ENCODE results near the gene CLRN1. TPM values are rescaled to one million over a fixed set of nuclear protein-coding genes. Genes with fewer than 3 reads are reported as not detected.

Gene CLRN1
- total and polyA plus RNA-seq, 2 experiments from 2014 or later, result 0.45 to 0.69 TPM

GRCh38 chr3:150890831-150891230, 81.7 kb downstream of the CLRN1 start:
- Mint-ChIP-seq H3K27me3 (ENCODE audit: insufficient read depth, low read depth, poor library complexity) (peaks cover 3% of the 10 kb centered on the region), H3K27ac (no peak overlapping the region), H3K4me3 (no peak overlapping the region), H3K36me3 (ENCODE audit: low read depth) (no peaks in the 10 kb centered on the region; the same call in 2 of the 3 replicates), H3K4me1 (no peaks in the 10 kb centered on the region), H3K9me3 (no peaks in the 10 kb centered on the region; the same call in 2 of the 3 replicates)
- ATAC-seq (no peak), DNase-seq (ENCODE audit: low spot score) (no peak)
- no peak overlapping the region for H3K27ac ChIP-seq (ENCODE audit: low read depth)
- TF ChIP-seq NANOG (IDR thresholded peaks at IDR 0.05; ENCODE audit: borderline replicate concordance) (no peak), POLR2AphosphoS5 (IDR thresholded peaks at IDR 0.05; ENCODE audit: low read depth) (no peak), REST (IDR thresholded peaks at IDR 0.05; ENCODE audit: unreplicated experiment) (no peak), ZNF331 (CRISPR knock-in tag; IDR thresholded peaks at IDR 0.05; ENCODE audit: low read depth) (no peak), EZH2 (IDR thresholded peaks at IDR 0.05; ENCODE audit: low read depth, unreplicated experiment) (no peak), ETS1 (IDR thresholded peaks at IDR 0.05) (no peak), JUNB (IDR thresholded peaks at IDR 0.05; ENCODE audit: unreplicated experiment) (no peak)
- no peaks in the 10 kb centered on the region for H3K79me2 ChIP-seq (replicated peaks; ENCODE audit: insufficient read depth)
- H2AFZ ChIP-seq, result no peak overlapping the region
- H3K4me2 ChIP-seq, result no peak overlapping the region
- H3F3A ChIP-seq (replicated peaks; ENCODE audit: low read depth), result no peaks in the 10 kb centered on the region
- no peaks in the 10 kb centered on the region for H3K4me1 ChIP-seq (ENCODE audit: insufficient read depth)
- H3K27me3 ChIP-seq (ENCODE audit: insufficient read depth), result no peaks in the 10 kb centered on the region
- no peaks in the 10 kb centered on the region for H4K20me1 ChIP-seq (replicated peaks; ENCODE audit: insufficient read depth)
- no peaks in the 10 kb centered on the region for H3K36me3 ChIP-seq (ENCODE audit: insufficient read depth)
- H3K4me3 ChIP-seq, result no peak overlapping the region
- no peaks in the 10 kb centered on the region for H3K9me2 ChIP-seq (ENCODE audit: insufficient read depth)

- no peaks in the 10 kb centered on the region for H3K4me1 Mint-ChIP-seq
- no peaks in the 10 kb centered on the region; the same call in 2 of the 3 replicates for H3K9me3 Mint-ChIP-seq
- 0 out of 2 replicates have a peak, but pooled peaks cover 3% of the 10 kb centered on the region for H3K9me2 ChIP-seq (ENCODE audit: insufficient read depth)
- no peak overlapping the region for H3K4me3 ChIP-seq
- H3K36me3 ChIP-seq (ENCODE audit: insufficient read depth), result no peaks in the 10 kb centered on the region
- H3K27ac ChIP-seq (ENCODE audit: low read depth), result no peak overlapping the region
- ATAC-seq (no peak), DNase-seq (ENCODE audit: low spot score) (no peak)
- H3K27ac Mint-ChIP-seq, result no peak overlapping the region
- H3K27me3 ChIP-seq (ENCODE audit: insufficient read depth), result no peaks in the 10 kb centered on the region
- H3K4me2 ChIP-seq, result no peak overlapping the region
- no peaks in the 10 kb centered on the region for H3K79me2 ChIP-seq (replicated peaks; ENCODE audit: insufficient read depth)
- no peak for TF ChIP-seq ZNF331 (CRISPR knock-in tag; IDR thresholded peaks at IDR 0.05; ENCODE audit: low read depth)
- TF ChIP-seq POLR2AphosphoS5 (IDR thresholded peaks at IDR 0.05; ENCODE audit: low read depth), result no peak
- no peak for TF ChIP-seq STAT1 (IDR thresholded peaks at IDR 0.05; ENCODE audit: unreplicated experiment)
- TF ChIP-seq ZNF114 (CRISPR knock-in tag; IDR thresholded peaks at IDR 0.05), result no peak
- TF ChIP-seq ETS1 (IDR thresholded peaks at IDR 0.05), result no peak
- TF ChIP-seq EZH2 (IDR thresholded peaks at IDR 0.05; ENCODE audit: low read depth, unreplicated experiment), result no peak
- TF ChIP-seq REST (IDR thresholded peaks at IDR 0.05; ENCODE audit: unreplicated experiment), result no peak
- TF ChIP-seq EZH2phosphoT487 (IDR thresholded peaks at IDR 0.05; ENCODE audit: unreplicated experiment), result no peak
- TF ChIP-seq CTCF (conservative IDR thresholded peaks at IDR 0.05; ENCODE audit: low read depth in 2 of 2), result no peak
- TF ChIP-seq NANOG (IDR thresholded peaks at IDR 0.05; ENCODE audit: borderline replicate concordance), result no peak
- peaks cover 1% of the 10 kb centered on the region for H3K27me3 Mint-ChIP-seq (ENCODE audit: insufficient read depth, low read depth, poor library complexity)
- H3K36me3 Mint-ChIP-seq (ENCODE audit: low read depth), result no peaks in the 10 kb centered on the region; the same call in 2 of the 3 replicates
- H3F3A ChIP-seq (replicated peaks; ENCODE audit: low read depth), result no peaks in the 10 kb centered on the region
- no peaks in the 10 kb centered on the region for H3K4me1 ChIP-seq (ENCODE audit: insufficient read depth)
- H2AFZ ChIP-seq, result no peak overlapping the region
- H4K20me1 ChIP-seq (replicated peaks; ENCODE audit: insufficient read depth), result no peaks in the 10 kb centered on the region
- no peak overlapping the region for H3K4me3 Mint-ChIP-seq
These were observed 82.2 kb downstream of the CLRN1 start for GRCh38 chr3:150890295-150890694.
